Progenitor cell of endocrine pancreas (in vitro differentiated cells): ENCODE data around the gene ZNRD2. TPM values are rescaled to one million over a fixed set of nuclear protein-coding genes. Genes with fewer than 3 reads are reported as not detected.

ENCODE experiments used
- DNase-seq: peaks from one replicate; pipeline ENCODE4 v3.0.0; 2021; ENCODE audit warnings: low spot score; ENCODE audit not compliant: unreplicated experiment
- H3K27ac Mint-ChIP-seq: 2 replicates; pipeline ENCODE4 v1.8.0; 2021; ENCODE audit warnings: mild to moderate bottlenecking, moderate library complexity, mixed read lengths
- H3K27me3 Mint-ChIP-seq: 2 replicates; pipeline ENCODE4 v1.8.0; 2021; ENCODE audit warnings: mixed read lengths
- H3K36me3 Mint-ChIP-seq: 2 replicates; pipeline ENCODE4 v1.8.0; 2022; ENCODE audit warnings: mixed read lengths; ENCODE audit not compliant: insufficient read depth
- H3K4me1 Mint-ChIP-seq: 2 replicates; pipeline ENCODE4 v1.8.0; 2021; ENCODE audit warnings: low read depth, mixed read lengths
- H3K4me3 Mint-ChIP-seq: 2 replicates; pipeline ENCODE4 v1.8.0; 2021; ENCODE audit warnings: low read depth, mild to moderate bottlenecking, moderate library complexity, mixed read lengths
- H3K9me3 Mint-ChIP-seq: 2 replicates; pipeline ENCODE4 v1.8.0; 2021; ENCODE audit warnings: low read depth, mixed read lengths
- CTCF ChIP-seq: fragments of 200-600 bp; sonication (generic); IDR thresholded peaks from one replicate; pipeline ENCODE4 v1.5.0; 2021; ENCODE audit warnings: antibody characterized with exemption, mild to moderate bottlenecking; ENCODE audit not compliant: unreplicated experiment
- total RNA-seq: library from RNA; stranded (reverse); gene quantifications from 2 replicates; pipeline ENCODE4 v1.2.1, GENCODE V29; 2021

The ZNRD2 gene
- total RNA-seq, 1 donor from 2014 or later: 25.9 TPM

- Mint-ChIP-seq H3K27ac (peak overlapping the region; percentile 71), H3K4me3 (peak overlapping the region; percentile 71), H3K9me3 (no peaks in the 10 kb centered on the region)
These were observed 13.6 kb upstream of the ZNRD2 start for GRCh38 chr11:65556470-65557279.

GRCh38 chr11:65557280-65558001 lies 12.8 kb upstream of the ZNRD2 start:
- peaks cover 14% of the 10 kb centered on the region for H3K4me1 Mint-ChIP-seq
- no peak for DNase-seq
- peak overlapping the region; percentile 71 for H3K4me3 Mint-ChIP-seq
- no peak for TF ChIP-seq CTCF
- no peaks in the 10 kb centered on the region for H3K36me3 Mint-ChIP-seq
- H3K9me3 Mint-ChIP-seq: no peaks in the 10 kb centered on the region
- H3K27ac Mint-ChIP-seq: peak overlapping the region; percentile 25
- H3K27me3 Mint-ChIP-seq: peaks cover 40% of the 10 kb centered on the region

More at GRCh38 chr11:65556470-65557279, 13.6 kb upstream of the ZNRD2 start:
- Mint-ChIP-seq H3K36me3 (no peaks in the 10 kb centered on the region), H3K4me1 (peaks cover 18% of the 10 kb centered on the region), H3K27me3 (peaks cover 39% of the 10 kb centered on the region)
- no peak for TF ChIP-seq CTCF
- no peak for DNase-seq

GRCh38 chr11:65558002-65558929 lies 12.0 kb upstream of the ZNRD2 start, which contains the start of gene LTBP3:
Gene LTBP3 (minus strand): TSS chr11:65558359. CDS start chr11:65557959, 400 bp downstream.
- peaks cover 40% of the 10 kb centered on the region for H3K27me3 Mint-ChIP-seq
- H3K27ac Mint-ChIP-seq: peak within 1 kb of the TSS; percentile 90
- peak within 1 kb of the TSS; percentile 71 for H3K4me3 Mint-ChIP-seq
- peak; percentile 47 for DNase-seq
- no peaks in the 10 kb centered on the region for H3K9me3 Mint-ChIP-seq
- peaks cover 12% of the 10 kb centered on the region for H3K4me1 Mint-ChIP-seq
- no peaks in the 10 kb centered on the region for H3K36me3 Mint-ChIP-seq
- TF ChIP-seq CTCF: no peak

- TF ChIP-seq CTCF: no peak
- H3K27ac Mint-ChIP-seq: peak overlapping the region; percentile 90
- DNase-seq: no peak
- H3K27me3 Mint-ChIP-seq: peaks cover 41% of the 10 kb centered on the region
- peaks cover 12% of the 10 kb centered on the region for H3K4me1 Mint-ChIP-seq
- H3K9me3 Mint-ChIP-seq: no peaks in the 10 kb centered on the region
- H3K36me3 Mint-ChIP-seq: no peaks in the 10 kb centered on the region
- peak overlapping the region; percentile 56 for H3K4me3 Mint-ChIP-seq
These were observed 11.3 kb upstream of the ZNRD2 start for GRCh38 chr11:65558930-65559509.
